GM19468 (cell line): ENCODE results near the gene SFT2D1.

Experiments
- ATAC-seq: cut with Tn5 transposase; IDR thresholded peaks from one replicate; pipeline ENCODE4 v1.9.1; 2021; ENCODE audit warnings: mild to moderate bottlenecking, moderate library complexity, moderate number of reproducible peaks; ENCODE audit not compliant: unreplicated experiment; ENCODE audit errors: extremely low read depth

Gene SFT2D1

GRCh38 chr6:166335378-166336302 is 6.7 kb downstream of the SFT2D1 start:
- peak; percentile 41 for ATAC-seq

DNA sequence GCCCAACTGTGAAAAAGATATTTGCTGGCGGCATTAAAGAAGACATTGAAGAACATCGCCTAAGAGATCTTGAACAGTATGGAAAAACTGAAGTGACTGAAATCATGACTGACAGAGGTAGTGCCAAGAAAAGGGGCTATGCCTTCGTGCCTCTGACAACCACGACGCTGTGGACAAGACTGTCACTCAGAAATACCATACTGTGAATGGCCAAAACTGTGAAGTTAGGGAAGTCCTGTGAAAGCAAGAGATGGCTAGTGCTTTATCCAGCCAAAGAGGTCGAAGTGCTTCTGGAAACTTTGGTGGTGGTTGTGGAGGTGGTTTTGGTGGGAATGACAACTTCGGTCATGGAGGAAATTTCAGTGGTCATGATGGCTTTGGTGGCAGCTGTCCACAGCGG is 7.5 kb downstream of the SFT2D1 start:
- no peak for ATAC-seq

- ATAC-seq, result no peak
These were observed 9.0 kb downstream of the SFT2D1 start for GRCh38 chr6:166333172-166333995.

DNA sequence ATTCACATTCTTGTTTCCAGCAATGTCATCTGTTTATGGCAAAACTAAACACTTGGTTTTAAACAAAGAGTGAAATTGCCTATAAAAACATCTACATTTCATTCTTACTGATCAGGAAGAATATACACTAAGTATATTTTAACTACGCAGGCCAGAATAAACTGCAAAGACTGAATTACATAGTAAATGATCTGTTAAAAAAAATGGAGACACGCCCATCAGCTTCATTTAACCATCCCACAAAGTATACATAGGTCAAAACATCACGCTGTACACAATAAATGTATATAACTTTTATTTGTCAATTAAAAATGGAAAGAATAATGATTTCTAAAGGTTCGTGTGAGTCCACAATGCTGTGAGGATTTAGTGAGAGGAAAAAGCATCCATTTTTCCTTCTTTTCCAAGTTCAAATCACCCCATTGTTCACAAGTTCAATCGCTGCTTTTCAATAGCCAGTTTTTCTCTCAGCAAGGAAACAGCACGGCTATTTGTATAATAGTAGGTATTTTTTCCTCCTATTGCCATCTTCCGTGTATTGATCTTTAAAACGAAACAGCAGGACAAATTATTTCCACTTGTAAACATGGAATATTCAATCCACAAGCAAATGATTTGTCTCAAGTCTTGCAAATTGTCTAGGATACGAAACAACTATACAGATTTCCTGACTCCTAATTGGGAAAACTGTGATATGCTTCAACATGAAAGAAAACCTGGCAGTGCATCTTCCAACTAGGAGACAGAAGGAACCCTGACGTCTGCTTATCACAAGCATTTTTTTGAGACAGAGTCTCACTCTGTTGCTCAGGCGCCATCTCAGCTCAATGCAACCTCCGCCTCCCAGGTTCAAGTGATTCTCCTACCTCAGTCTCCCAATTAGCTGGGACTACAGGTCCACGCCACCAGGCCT is 10.6 kb downstream of the SFT2D1 start:
- no peak for ATAC-seq

- ATAC-seq, result no peak
These were observed 11.7 kb downstream of the SFT2D1 start for GRCh38 chr6:166330612-166331011.

DNA sequence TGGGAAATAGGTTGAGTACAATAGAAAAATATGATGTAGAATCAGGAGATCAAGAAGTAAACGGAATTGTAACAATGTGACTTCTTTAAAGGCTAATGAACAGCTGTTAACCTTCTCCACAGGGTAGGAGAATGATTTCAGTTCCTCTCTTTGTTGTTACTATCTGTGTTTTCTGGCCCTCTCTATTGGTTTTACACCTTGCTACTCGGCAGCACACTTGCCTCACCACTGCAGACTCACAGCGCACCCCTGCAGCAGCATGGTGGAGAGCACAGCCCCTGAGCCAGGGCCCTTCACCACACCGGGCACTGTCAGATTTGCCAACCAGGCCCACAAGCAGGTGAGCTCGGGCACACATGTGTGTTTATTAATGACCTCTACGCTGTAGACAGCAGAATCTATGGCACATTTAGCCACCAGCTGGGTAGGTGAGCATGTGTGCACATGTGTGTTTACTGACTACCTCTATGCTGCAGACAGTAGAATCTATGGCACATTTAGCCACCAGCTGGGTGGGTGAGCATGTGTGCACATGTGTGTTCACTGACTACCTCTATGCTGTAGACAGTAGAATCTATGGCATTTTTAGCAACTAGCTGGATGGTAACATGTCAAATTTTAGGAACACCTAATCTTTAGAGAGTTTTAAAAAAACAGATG is 16.8 kb downstream of the SFT2D1 start:
- peak; percentile 56 for ATAC-seq

- no peak for ATAC-seq
These were observed 18.9 kb downstream of the SFT2D1 start for GRCh38 chr6:166323395-166323794.

- no peak for ATAC-seq
These were observed 23.4 kb downstream of the SFT2D1 start for GRCh38 chr6:166318649-166319600.

DNA sequence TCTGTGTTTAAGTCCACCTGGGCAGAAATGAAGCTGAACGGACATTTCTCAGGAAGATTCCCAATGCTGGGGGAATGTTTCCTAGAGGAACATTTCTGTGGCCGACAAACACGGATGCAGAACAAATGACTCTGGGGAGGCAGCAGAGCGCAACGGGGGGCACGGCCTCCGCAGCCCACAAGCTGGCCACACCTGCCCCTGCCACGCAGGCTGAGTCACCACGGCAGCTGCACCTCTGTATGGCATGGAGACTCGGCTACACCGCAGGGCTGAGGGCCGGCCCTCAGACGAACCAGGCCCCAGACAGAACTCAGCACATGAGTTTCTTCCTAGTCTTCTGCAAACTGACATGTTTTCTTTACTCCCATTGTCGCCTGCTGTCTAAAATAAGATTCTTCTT is 24.1 kb downstream of the SFT2D1 start:
- no peak for ATAC-seq

DNA sequence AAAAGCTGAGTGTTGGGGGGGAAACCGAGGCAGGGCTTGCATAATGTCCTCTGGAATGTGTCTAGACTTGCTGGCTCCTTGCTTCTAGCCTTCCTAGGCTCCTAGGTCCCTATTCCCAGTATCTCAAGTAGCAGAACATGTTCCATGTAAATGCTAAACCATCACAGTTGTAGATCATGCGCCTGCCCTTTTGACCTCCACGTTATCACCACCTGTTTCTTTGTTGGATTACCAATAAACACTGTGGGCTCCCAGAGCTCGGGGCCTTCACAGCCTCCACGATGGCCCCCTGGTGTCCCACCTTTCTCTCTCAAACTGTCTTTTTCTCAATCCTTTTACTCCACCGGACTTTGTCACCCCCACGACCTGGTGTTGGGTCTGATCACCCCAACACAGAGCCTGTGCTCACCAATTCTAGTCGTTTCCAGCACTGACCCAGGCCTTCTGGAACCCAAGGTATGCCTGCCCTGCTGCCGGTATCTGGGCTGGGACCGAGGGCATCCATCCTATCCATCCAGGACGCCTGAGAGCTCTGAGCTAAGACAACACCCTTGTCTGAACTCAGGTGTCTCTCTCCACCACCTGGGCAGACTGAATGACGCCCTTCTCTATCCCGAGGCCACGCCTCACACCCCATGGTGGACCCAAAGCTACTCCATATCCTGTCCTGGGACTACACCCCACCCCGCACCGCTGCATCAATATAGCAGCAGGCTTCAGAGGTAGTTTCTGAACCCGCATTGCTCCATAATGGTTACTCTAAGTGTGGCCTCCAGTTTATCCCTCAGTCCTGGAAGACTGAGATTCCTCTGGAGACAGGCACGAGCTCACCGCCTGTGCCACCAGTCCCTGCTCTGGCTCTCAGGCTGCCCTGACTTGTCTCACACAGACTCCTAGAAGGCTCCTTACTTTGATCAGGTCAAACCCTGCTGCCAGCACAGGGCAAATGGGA is 24.8 kb downstream of the SFT2D1 start:
- no peak for ATAC-seq

DNA sequence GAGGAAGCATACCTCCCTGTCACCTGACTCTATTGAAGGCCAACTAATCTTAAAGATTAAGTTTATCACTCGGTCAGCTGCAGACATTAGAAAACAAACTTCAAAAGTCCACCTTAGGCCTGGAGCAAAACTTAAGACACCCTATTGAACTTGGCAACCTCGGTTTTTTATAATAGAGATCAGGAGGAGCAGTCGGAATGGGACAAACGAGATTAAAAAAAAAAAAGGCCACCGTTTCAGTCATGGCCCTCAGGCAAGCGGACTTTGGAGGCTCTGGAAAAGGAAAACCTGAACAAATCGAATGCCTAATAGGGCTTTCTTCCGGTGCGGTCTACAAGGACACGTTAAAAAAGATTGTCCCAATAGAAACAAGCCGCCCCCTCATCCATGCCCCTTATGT is 26.9 kb downstream of the SFT2D1 start:
- ATAC-seq, result no peak

DNA sequence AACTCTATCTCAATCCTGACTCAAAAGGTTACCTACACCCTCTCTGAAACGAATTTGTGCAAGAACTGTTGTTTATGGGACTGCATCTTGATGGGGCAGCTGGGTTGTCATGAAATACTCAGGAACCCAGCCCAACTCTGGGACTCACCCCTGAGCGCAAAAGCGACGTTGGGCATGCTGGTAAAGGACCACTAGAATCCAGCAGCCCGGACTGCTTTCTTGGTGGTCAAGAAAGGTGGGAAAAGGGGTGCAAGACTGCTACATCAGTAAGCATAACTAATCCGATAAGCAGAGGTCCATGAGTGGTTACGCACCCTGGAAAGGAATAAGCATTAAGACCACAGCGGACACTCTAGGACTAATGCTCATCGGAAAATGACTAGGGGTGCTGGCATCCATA is 27.9 kb downstream of the SFT2D1 start:
- no peak for ATAC-seq

- no peak for ATAC-seq
These were observed 28.9 kb downstream of the SFT2D1 start for GRCh38 chr6:166313255-166314070.

DNA sequence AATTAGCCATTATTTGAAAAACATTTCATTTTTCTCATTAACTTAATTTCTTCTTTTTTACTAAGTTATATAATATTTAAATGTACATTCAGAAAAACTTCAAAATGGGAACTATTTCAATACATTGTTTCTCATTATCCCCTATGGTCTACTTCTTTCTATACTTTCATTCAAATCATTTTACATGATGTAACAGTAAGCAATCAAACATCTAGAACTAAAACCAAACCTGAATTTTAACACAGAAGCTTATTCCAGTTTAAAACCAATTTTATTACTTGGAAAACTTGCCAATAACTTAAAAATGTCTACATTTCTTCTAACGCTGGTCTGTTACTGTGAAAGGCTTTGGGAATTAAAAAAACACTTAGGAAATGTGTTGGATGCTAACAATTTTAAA is 29.5 kb downstream of the SFT2D1 start:
- no peak for ATAC-seq

DNA sequence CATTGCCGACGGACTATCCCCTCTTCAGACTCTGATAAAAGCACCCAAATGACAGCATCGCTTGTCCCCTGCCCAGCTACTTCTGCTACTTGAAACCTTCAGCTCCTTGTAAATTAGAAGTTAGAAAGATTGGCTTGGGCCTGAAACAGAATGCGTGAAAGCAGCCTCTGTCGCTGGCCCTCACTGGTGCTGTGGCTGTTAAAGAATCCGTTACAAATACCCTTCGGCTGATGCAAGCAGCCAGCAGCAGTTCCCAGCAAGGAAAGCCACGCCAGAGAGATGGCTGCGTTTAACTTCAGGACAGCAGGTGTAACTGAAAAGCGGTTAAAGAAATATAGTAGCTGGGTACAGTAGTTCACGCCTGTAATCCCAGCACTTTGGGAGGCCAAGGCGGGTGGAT is 31.7 kb downstream of the SFT2D1 start:
- no peak for ATAC-seq

- no peak for ATAC-seq
These were observed 32.4 kb downstream of the SFT2D1 start for GRCh38 chr6:166309977-166310376.
